DMS114 treated with DMSO at 0.1 percent for 48 hours (cell line): ENCODE data around the gene TSHZ3.

ENCODE experiments used
- DNase-seq: peaks from one replicate; lab custom pipeline; 2025; ENCODE audit not compliant: unreplicated experiment; lab: John Stamatoyannopoulos, UW

TSHZ3 gene

GRCh38 chr19:31354799-31355664, 5.8 kb upstream of the TSHZ3 start:
- no peak for DNase-seq

- no peak for DNase-seq
Measured at GRCh38 chr19:31354316-31354715, 5.1 kb upstream of the TSHZ3 start.

DNA sequence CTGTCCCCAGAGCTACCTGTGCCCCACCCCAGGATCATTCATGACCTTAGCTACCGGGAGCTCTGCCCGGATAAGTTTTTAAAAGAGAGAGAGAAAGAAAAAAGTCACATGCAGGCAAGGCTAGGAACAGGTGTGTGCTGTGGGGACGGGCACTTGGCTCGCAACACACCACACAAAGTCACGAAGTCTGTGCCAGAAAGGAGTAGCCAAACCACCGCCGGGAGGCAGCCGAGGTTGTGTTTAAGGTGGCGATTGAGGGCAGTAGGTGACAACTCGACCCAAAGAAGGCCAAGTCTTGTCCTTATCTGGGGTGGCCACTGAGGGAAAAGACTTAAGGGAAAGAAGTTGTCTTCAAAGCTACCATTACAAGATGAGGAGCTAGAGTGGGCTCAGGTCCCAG, 4.6 kb upstream of the TSHZ3 start:
- no peak for DNase-seq

GRCh38 chr19:31352782-31353651, 3.8 kb upstream of the TSHZ3 start:
- DNase-seq = no peak

GRCh38 chr19:31352296-31352781, 3.1 kb upstream of the TSHZ3 start:
- no peak for DNase-seq

DNA sequence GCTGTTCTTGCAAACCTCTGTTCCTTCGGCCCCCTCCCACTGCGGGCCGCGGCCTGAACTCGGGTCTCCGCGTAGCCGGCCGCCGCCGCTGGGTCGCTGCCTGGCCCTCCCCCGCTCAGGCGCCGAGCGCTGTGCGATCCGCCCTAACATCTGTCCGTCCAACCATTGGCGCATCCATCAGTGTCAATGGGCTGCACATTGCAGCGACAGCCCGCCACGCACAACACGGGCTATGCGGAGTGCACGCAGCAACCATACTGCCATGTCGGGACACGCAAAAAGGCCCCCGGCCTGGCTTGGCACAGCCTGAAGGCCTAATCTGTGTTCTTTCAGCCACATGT, 2.6 kb upstream of the TSHZ3 start:
- DNase-seq = no peak

DNA sequence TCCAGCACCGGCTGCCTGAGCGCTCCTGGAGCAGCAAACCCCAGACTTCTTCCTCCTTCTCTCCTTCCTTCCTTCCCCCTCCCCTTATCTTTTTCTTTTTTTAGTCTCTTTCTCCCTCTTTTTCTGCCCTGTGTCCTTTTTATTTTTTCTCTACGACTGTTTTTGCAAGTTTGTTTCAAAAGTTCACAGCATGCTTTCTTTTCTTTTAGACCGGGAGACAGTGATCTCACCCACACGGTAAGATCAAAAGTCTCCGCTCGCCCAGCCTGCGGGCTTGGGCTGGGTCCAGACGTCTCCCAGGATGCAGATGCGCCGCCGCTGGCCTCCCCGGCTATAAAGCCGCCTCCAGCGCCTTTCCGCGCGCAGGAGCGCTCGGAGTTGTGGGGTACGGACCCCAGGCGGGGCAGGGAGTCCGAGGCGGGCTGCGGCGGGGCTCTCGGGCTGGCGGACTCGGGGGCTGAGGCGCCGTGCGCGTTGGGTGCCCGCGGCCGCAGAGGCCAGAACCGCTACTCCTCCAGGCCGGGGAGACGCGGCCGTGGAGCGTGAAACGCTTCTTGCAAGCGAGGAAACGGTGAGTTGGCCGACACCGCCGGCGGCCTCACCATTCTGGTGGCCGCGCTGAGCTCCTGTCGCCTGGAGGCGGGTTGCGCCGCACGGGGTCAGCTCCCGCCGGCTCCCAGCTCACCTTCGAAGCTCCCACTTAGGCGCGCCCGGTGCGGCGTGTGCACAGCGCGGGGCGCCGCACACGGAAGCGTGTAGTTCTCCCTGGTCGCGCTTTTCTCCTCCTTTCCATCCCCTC, 2.0 kb upstream of the TSHZ3 start:
- DNase-seq = peak; percentile 9

DNA sequence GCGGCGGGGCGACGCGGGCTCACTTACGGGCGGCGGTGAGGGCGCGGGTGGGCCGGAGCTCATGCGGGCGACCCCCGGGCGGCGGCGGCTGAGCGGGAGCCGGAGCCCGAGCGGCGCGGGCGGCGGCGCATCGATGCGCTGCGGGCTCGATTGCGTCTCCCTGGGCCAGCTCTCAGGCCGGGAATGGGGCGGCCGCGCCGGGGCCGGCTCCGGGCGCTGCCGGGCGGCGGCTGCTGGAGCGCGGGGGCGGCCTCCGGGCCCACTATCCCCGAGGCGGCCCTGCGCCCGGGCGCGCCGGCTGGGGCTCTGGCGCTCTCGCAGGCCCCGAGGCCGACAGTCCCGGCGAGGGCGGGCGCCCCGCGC, 1.4 kb upstream of the TSHZ3 start:
- DNase-seq = no peak

DNA sequence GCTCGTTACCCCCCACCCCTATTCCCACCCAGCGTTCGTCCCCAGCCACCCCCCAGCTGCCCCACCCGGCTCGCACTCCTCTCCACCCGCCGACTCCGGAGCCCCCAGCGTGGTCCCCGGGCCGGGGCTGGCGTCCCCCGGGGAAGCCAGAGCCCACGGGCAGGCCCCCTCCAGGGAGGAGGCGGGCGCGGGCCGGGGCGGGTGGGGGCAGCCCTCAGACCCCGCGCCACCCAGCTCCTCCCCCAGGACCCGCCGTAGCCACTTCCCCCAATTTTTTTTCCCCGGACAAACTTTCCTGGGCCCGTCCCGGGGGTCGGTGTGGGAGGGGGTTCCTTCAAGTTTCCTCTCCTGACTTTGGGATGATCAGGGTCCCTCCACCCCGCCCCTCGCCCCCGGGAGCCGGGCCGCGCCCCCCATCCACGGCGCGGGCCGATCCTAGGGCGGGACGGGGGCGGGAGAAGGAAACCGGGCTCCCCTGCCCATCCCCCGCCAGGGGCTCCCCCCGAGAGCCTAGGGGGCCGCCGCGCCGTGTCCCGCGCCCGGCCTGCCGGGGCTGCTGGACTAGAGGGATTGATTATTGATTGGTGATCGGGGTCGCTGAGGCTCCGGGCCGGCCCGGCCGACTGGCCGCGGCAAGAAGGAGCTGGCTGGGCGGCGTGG, 927 bp upstream of the TSHZ3 start:
- no peak for DNase-seq

DNA sequence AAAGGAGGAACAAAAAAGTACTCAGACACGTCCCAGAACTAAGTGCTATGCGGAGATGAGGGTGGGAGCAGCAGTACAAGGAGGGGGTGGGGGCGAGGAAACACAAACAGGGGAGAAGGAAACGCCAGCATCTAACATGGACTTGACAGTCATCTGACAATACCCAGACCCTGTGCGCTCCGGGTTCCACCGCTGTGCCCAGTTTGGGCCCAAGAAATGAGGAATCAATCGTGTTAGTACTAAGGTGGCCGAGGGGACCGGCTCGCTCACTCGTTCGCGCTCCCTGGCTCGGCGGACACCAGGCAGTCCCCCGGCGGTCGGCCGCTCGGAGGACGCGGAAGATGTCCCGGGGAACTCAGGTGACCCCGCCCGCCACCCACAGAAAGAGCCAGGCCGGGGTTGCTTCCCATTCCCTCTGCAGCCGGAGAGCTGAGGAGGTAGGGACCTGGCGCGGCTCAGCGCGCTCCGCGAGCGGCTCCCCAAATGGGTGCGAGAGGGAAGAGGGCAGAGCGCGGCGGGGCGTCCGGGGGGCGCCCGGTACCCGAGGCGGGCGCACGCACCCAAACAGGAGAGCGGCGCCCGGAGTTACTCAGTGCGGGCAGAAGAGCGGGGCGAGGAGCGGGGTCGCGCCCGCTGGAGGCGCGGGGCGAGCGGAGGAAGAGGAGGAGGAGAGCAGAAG, 616 bp downstream of the TSHZ3 start:
- DNase-seq = peak; percentile 8

DNA sequence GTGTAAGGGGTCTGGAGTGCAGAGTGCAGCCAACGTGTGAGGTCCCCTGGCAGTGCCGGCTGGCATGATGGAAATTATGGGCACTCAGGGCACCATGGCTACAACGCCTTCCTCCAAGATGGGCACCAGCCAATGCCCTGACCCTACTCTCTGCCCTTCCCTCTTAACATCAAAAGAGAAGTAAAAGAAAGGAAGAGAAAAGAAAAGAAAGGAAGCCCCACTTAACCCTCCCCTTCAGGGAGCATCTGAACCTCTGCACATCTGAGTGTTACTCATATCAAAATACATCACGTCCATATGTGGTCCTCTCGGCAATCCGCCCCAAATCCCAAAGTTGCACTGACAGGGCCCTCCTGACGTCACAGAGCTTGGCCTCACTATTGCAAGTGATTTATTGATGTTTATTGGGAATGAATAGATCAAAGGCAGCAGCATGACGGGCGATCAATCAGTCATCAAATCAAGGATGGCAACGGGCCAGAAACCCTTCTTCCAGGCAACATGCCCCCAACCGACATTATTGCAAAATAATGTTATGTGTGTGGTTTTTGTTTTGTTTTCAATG, 1.3 kb downstream of the TSHZ3 start:
- no peak for DNase-seq

DNA sequence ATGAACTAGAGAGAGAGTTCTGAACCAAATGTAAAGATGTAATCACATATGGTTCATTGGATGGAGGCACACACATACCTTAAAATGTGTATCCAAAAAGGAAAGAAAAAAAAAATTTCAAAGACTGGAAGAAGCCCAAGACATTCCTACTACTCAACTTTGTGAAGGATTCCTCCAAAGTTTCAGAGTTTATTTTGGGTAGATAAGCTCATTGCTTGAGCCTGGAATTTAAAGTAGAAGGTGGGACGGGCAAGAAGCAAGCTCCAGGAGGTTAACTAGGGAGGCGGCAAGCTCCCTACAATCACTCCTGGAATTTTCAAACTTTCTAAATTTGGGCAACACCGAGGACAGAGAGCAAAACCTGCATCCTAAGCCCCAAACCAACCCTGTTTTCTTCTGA, 1.9 kb downstream of the TSHZ3 start:
- no peak for DNase-seq

DNA sequence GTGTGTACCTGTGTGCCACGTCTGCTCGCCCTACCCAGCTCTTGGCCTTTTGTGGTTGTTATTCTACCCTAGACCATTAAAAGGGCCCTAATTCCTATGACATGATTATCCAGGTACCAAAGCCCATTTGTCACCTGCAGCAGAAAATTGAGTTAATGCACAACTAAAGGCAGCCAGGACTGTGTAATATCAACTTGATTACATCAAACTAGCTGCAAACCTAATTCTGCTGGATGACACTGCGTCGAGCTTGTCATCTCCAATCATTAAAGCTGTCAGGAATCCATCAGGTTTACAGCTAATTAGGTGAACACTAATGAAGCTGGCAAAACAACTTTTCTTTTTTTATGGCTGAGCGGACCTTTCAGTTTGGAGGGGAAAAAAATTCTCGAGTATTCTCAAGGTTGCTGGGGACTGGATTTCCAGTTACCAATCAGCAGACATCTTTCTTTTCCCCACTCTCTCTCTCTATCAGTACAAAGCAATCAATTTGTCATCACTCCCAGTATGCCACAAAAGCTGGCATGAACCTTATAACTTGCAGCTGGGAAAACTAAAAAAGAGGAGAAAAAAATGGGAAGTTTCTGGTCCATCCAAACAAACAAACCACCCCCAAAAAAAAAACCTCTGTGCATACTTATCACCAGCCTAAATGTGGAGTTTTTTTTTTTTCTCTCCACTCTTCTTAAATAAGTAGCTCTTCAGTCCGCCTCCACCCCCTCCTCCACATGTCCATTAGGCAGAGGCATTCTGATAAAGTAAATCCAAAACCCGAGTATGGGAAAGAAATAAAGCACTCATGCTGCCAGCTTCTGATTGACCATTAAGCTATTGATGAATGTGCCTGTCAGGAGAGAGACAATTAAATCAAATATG, 2.8 kb downstream of the TSHZ3 start:
- DNase-seq = no peak

DNA sequence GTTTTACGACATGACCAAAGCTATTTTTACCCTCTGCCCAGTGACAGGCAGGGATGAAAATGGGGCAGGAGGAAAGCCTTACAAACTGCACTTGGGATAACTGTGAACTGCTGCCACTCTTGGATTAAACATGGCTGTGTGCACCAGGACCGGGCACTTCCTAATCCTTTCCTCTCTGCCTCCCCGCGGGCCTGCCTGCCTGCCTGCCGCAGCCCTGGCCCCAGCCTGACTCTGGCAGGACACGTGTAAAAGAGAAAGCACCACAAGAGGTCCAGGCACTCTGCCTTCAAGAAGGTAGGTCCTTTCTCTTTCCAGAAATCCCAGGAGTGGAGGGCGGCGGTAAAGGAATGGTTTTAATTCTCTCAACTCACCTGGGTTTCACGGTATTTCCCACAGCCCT, 4.8 kb downstream of the TSHZ3 start:
- DNase-seq = no peak

DNA sequence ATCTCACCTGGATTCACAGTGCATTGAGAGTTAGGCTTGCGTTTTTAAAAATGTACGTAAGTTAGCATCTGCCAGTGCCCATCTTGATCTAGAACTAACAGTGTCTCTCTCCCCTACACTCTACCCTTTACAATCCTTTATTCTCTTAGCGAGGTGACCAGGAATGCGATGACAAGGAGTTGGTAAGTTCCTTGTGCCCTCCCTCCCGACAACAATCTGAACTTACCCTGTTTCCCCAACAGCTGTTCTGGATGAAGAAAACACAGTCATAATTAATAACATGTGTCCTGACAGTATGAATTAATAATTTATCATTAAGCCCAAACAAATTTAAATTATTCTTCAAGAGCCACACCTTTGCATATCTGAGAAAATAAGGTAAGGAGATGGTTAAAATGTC, 6.3 kb downstream of the TSHZ3 start:
- DNase-seq = no peak

GRCh38 chr19:31340042-31341025, 8.9 kb downstream of the TSHZ3 start:
- DNase-seq = no peak

GRCh38 chr19:31339411-31339810, 9.8 kb downstream of the TSHZ3 start:
- DNase-seq = no peak
